H9 (cell line): ENCODE measurements around the gene RANBP3. TPM values are rescaled to one million over a fixed set of nuclear protein-coding genes. Genes with fewer than 3 reads are reported as not detected.

Experiments used
- DNase-seq: peaks from one replicate; pipeline ENCODE4 v3.0.0-alpha.2; 2017
- H2AFZ ChIP-seq: one replicate; pipeline ENCODE4 v1.6.1; 2013; ENCODE audit warnings: mild to moderate bottlenecking, low read length, control low read depth, moderate library complexity
- H2AK5ac ChIP-seq: 2 replicates; pipeline ENCODE4 v1.6.1; 2013; ENCODE audit warnings: low read length, control low read depth, mixed read lengths; ENCODE audit not compliant: insufficient read length
- H2BK120ac ChIP-seq: one replicate; pipeline ENCODE4 v1.6.1; 2013; ENCODE audit warnings: low read depth, mild to moderate bottlenecking, low read length, control low read depth, inconsistent platforms; ENCODE audit not compliant: poor library complexity, severe bottlenecking
- H2BK12ac ChIP-seq: 2 replicates; pipeline ENCODE4 v1.6.1; 2013; ENCODE audit warnings: low read length, control low read depth, mixed read lengths, low read depth; ENCODE audit not compliant: insufficient read length
- H2BK15ac ChIP-seq: 2 replicates; pipeline ENCODE4 v1.6.1; 2013; ENCODE audit warnings: low read depth, low read length, control low read depth
- H2BK20ac ChIP-seq: one replicate; pipeline ENCODE4 v1.6.1; 2013; ENCODE audit warnings: low read depth, mild to moderate bottlenecking, low read length, control low read depth, inconsistent platforms; ENCODE audit not compliant: poor library complexity, severe bottlenecking
- H2BK5ac ChIP-seq: 2 replicates; pipeline ENCODE4 v1.6.1; 2013; ENCODE audit warnings: low read length, control low read depth, mixed read lengths; ENCODE audit not compliant: insufficient read length
- H3K14ac ChIP-seq: 2 replicates; pipeline ENCODE4 v1.6.1; 2013; ENCODE audit warnings: low read length, control low read depth; ENCODE audit not compliant: insufficient read depth
- H3K18ac ChIP-seq: 2 replicates; pipeline ENCODE4 v1.6.1; 2013; ENCODE audit warnings: low read depth, mild to moderate bottlenecking, mixed read lengths, low read length, control low read depth; ENCODE audit not compliant: insufficient read length
- H3K23ac ChIP-seq: 2 replicates; pipeline ENCODE4 v1.6.1; 2013; ENCODE audit warnings: low read length, control low read depth, mixed read lengths, low read depth; ENCODE audit not compliant: insufficient read length
- H3K23me2 ChIP-seq: 2 replicates; pipeline ENCODE4 v1.6.1; 2013; ENCODE audit warnings: low read depth, mild to moderate bottlenecking, mixed read lengths, low read length, control low read depth; ENCODE audit not compliant: insufficient read length, poor library complexity, severe bottlenecking
- H3K27ac ChIP-seq: 2 replicates; pipeline ENCODE4 v1.5.1; 2013; ENCODE audit warnings: low read length, control low read depth, mixed read lengths, low read depth; ENCODE audit not compliant: insufficient read length
- H3K27me3 ChIP-seq: 2 replicates; pipeline ENCODE4 v1.6.1; 2013; ENCODE audit warnings: low read length, control low read depth, inconsistent platforms; ENCODE audit not compliant: insufficient read depth
- H3K4ac ChIP-seq: 2 replicates; pipeline ENCODE4 v1.6.1; 2013; ENCODE audit warnings: low read depth, mild to moderate bottlenecking, control low read depth, inconsistent platforms, low read length, moderate library complexity
- H3K4me1 ChIP-seq: 2 replicates; pipeline ENCODE4 v1.6.1; 2013; ENCODE audit warnings: low read length, control low read depth, inconsistent platforms; ENCODE audit not compliant: insufficient read depth
- H3K4me2 ChIP-seq: 2 replicates; pipeline ENCODE4 v1.6.1; 2013; ENCODE audit warnings: low read length, control low read depth, mixed read lengths; ENCODE audit not compliant: insufficient read length, insufficient read depth
- H3K56ac ChIP-seq: 2 replicates; pipeline ENCODE4 v1.6.1; 2013; ENCODE audit warnings: low read depth, mild to moderate bottlenecking, mixed read lengths, low read length, control low read depth; ENCODE audit not compliant: insufficient read length
- H3K79me1 ChIP-seq: 2 replicates; pipeline ENCODE4 v1.6.1; 2013; ENCODE audit warnings: low read depth, mild to moderate bottlenecking, moderate library complexity, low read length, control low read depth, inconsistent platforms; ENCODE audit not compliant: insufficient read depth, poor library complexity, severe bottlenecking
- H3K79me2 ChIP-seq: 2 replicates; pipeline ENCODE4 v1.6.1; 2013; ENCODE audit warnings: low read length, control low read depth, inconsistent platforms; ENCODE audit not compliant: insufficient read depth
- H3K9ac ChIP-seq: 2 replicates; pipeline ENCODE4 v1.6.1; 2013; ENCODE audit warnings: low read length, control low read depth, mixed read lengths; ENCODE audit not compliant: insufficient read length; ENCODE audit errors: extremely low read depth
- H3K9me3 ChIP-seq: one replicate; pipeline ENCODE4 v1.6.1; 2013; ENCODE audit warnings: low read depth, low read length, inconsistent platforms; ENCODE audit not compliant: control insufficient read depth
- H3T11ph ChIP-seq: one replicate; pipeline ENCODE4 v1.6.1; 2013; ENCODE audit warnings: mild to moderate bottlenecking, low read length, control low read depth, inconsistent platforms
- H4K20me1 ChIP-seq: one replicate; pipeline ENCODE4 v1.6.1; 2013; ENCODE audit not compliant: control insufficient read depth, insufficient read length, insufficient read depth
- H4K5ac ChIP-seq: 2 replicates; pipeline ENCODE4 v1.6.1; 2013; ENCODE audit warnings: low read depth, mild to moderate bottlenecking, mixed read lengths, low read length, control low read depth; ENCODE audit not compliant: insufficient read length
- H4K8ac ChIP-seq: replicated peaks from 2 replicates; pipeline ENCODE4 v1.6.1; 2013; ENCODE audit warnings: low read length, control low read depth, mixed read lengths, low read depth; ENCODE audit not compliant: insufficient read length
- H4K91ac ChIP-seq: 2 replicates; pipeline ENCODE4 v1.6.1; 2013; ENCODE audit warnings: low read depth, mild to moderate bottlenecking, moderate library complexity, mixed read lengths, low read length, control low read depth; ENCODE audit not compliant: insufficient read length
- H3K27ac Mint-ChIP-seq, 3 experiments: 2 replicates in 2 of 3; 3 replicates in 1 of 3; pipeline ENCODE4 v1.8.0; 2020 to 2021; ENCODE audit warnings: mixed read lengths in 3 of 3, mild to moderate bottlenecking in 1 of 3, moderate library complexity in 1 of 3
- H3K27me3 Mint-ChIP-seq: 2 replicates; pipeline ENCODE4 v1.8.0; 2021; ENCODE audit warnings: low read depth, mild to moderate bottlenecking, moderate library complexity, mixed read lengths
- H3K36me3 Mint-ChIP-seq, 3 experiments: 2 replicates in 2 of 3; 3 replicates in 1 of 3; pipeline ENCODE4 v1.8.0; 2020 to 2021; ENCODE audit warnings: low read depth in 3 of 3, mixed read lengths in 3 of 3; ENCODE audit not compliant: insufficient read depth in 1 of 3
- H3K4me1 Mint-ChIP-seq, 2 experiments: 2 replicates each; pipeline ENCODE4 v1.8.0; 2020; ENCODE audit warnings: mixed read lengths in 2 of 2
- H3K4me3 Mint-ChIP-seq, 2 experiments: 2 replicates in 1 of 2; 3 replicates in 1 of 2; pipeline ENCODE4 v1.8.0; 2020 to 2021; ENCODE audit warnings: mild to moderate bottlenecking in 2 of 2, mixed read lengths in 2 of 2, moderate library complexity in 1 of 2
- H3K9me3 Mint-ChIP-seq, 2 experiments: 2 replicates in 1 of 2; 3 replicates in 1 of 2; pipeline ENCODE4 v1.8.0; 2020; ENCODE audit warnings: mild to moderate bottlenecking in 2 of 2, mixed read lengths in 2 of 2, moderate library complexity in 1 of 2
- WGBS: extraction: QIAGEN DNeasy Blood & Tissue Kit; methylation state at CpG from one replicate; pipeline ENCODE4 v1.1.7; 2013; ENCODE audit warnings: missing lambda C conversion rate, low lambda C conversion rate, mixed read lengths; ENCODE audit not compliant: insufficient read length; ENCODE audit errors: extremely low coverage; 5-methylcytosine and 5-hydroxymethylcytosine counted together
- total RNA-seq: library from RNA; stranded (reverse); gene quantifications from 2 replicates; pipeline ENCODE4 v1.2.1, GENCODE V29; 2021
- TF ChIP-seq, protein P1 (sequence below): fragments of 200-600 bp; sonication (generic); conservative IDR thresholded peaks from 3 replicates; pipeline ENCODE4 v1.8.0; 2021; ENCODE audit warnings: antibody characterized with exemption, mild to moderate bottlenecking

The RANBP3 gene
- total RNA-seq, 1 experiment from 2014 or later = 86.5 TPM

DNA sequence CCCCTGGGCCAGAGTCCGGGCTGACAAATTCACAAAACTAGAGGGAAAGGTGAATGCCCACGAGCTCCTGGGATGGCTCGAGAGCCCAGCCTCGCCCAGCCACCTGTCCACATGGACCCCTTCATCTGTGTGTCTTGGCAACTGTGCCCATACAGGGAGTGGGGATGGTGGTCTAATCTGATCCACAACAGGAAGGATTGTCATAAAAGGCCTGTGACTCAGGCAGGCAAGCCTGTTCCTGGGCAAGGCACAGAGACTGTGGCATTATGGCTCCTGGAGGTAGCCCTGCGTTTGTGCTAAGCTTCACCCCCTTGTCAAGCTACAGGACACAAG, 43.9 kb downstream of the RANBP3 start:
- Histone ChIP-seq H3K23me2 (no peaks in the 10 kb centered on the region), H3K27me3 (no peaks in the 10 kb centered on the region), H2BK5ac (no peak overlapping the region), H4K91ac (no peak overlapping the region), H2BK120ac (no peak overlapping the region), H2BK12ac (no peak overlapping the region), H3K56ac (no peak overlapping the region), H3K14ac (no peak overlapping the region), H3K4me1 (no peaks in the 10 kb centered on the region), H3K27ac (no peak overlapping the region), H2BK15ac (no peak overlapping the region), H3K79me1 (no peaks in the 10 kb centered on the region), H3K9me3 (no peaks in the 10 kb centered on the region), H2BK20ac (no peak overlapping the region), H3K23ac (no peak overlapping the region), H4K20me1 (no peaks in the 10 kb centered on the region), H3T11ph (no peak overlapping the region), H3K18ac (no peak overlapping the region), H3K9ac (no peak overlapping the region), H4K5ac (no peak overlapping the region), H3K79me2 (no peaks in the 10 kb centered on the region), H2AFZ (no peak overlapping the region), H4K8ac (no peak overlapping the region), H3K4me2 (no peak overlapping the region), H3K4ac (no peak overlapping the region), H2AK5ac (no peak overlapping the region)
- Mint-ChIP-seq H3K36me3 (peaks cover 7 to 64% (median 53%) of the 10 kb centered on the region in 3 experiments; a peak in 6 of 7 replicates), H3K27me3 (no peaks in the 10 kb centered on the region; the same call in 1 of the 2 replicates), H3K4me1 (peaks cover 0 to 5% of the 10 kb centered on the region in 2 experiments; a peak in 1 of 4 replicates), H3K4me3 (no peak overlapping the region), H3K9me3 (no peaks in the 10 kb centered on the region), H3K27ac (no peak overlapping the region; a peak in 1 of 7 replicates)
- TF ChIP-seq, protein P1, sequence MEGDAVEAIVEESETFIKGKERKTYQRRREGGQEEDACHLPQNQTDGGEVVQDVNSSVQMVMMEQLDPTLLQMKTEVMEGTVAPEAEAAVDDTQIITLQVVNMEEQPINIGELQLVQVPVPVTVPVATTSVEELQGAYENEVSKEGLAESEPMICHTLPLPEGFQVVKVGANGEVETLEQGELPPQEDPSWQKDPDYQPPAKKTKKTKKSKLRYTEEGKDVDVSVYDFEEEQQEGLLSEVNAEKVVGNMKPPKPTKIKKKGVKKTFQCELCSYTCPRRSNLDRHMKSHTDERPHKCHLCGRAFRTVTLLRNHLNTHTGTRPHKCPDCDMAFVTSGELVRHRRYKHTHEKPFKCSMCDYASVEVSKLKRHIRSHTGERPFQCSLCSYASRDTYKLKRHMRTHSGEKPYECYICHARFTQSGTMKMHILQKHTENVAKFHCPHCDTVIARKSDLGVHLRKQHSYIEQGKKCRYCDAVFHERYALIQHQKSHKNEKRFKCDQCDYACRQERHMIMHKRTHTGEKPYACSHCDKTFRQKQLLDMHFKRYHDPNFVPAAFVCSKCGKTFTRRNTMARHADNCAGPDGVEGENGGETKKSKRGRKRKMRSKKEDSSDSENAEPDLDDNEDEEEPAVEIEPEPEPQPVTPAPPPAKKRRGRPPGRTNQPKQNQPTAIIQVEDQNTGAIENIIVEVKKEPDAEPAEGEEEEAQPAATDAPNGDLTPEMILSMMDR = no peak
- no peak for DNase-seq
- no CpG with 5 or more reads among the region's 5 CpGs for WGBS
